WTC11 (cell line): ENCODE measurements around the gene NEAT1. TPM values are rescaled to one million over a fixed set of nuclear protein-coding genes. Genes with fewer than 3 reads are reported as not detected.

Source experiments
- ATAC-seq: fragments of 200-7000 bp; cut with Tn5 transposase; 2 replicates; pipeline ENCODE4 v1.10.0; 2021; ENCODE audit warnings: mild to moderate bottlenecking, moderate library complexity
- CTCF ChIA-PET: fragments of 300-600 bp; sonication (Branson Sonifier 250); formaldehyde crosslinking; loops from one replicate; lab custom pipeline; 2021; ENCODE audit warnings: antibody characterized with exemption; lab: Charles Lee
- POLR2A ChIA-PET: fragments of 350-600 bp; sonication (Branson Sonifier 250); formaldehyde crosslinking; loops from one replicate; lab custom pipeline; 2021; ENCODE audit warnings: antibody characterized with exemption; lab: Charles Lee
- DNase-seq: peaks from one replicate; pipeline ENCODE4 v3.0.0; 2021; ENCODE audit warnings: low spot score
- H3K27ac Mint-ChIP-seq: 2 replicates; pipeline ENCODE4 v1.8.0; 2021; ENCODE audit warnings: mixed read lengths
- H3K27me3 Mint-ChIP-seq: 2 replicates; pipeline ENCODE4 v1.8.0; 2021; ENCODE audit warnings: low read depth, mild to moderate bottlenecking, moderate library complexity, mixed read lengths
- H3K36me3 Mint-ChIP-seq: 2 replicates; pipeline ENCODE4 v1.8.0; 2021; ENCODE audit warnings: mixed read lengths
- H3K4me1 Mint-ChIP-seq: 2 replicates; pipeline ENCODE4 v1.8.0; 2022; ENCODE audit warnings: mixed read lengths
- H3K4me3 Mint-ChIP-seq: 2 replicates; pipeline ENCODE4 v1.8.0; 2021; ENCODE audit warnings: mild to moderate bottlenecking, moderate library complexity, mixed read lengths
- H3K9me3 Mint-ChIP-seq: 2 replicates; pipeline ENCODE4 v1.8.0; 2021; ENCODE audit warnings: mixed read lengths
- AR ChIP-seq: fragments of 250-450 bp; sonication (Bioruptor Pico); IDR thresholded peaks from 2 replicates; pipeline ENCODE4 v1.9.0; 2021; ENCODE audit warnings: mild to moderate bottlenecking
- ATF6 ChIP-seq: sonication (generic); formaldehyde crosslinking; IDR thresholded peaks from 2 replicates; pipeline ENCODE4 v1.8.1; 2023; ENCODE audit warnings: mild to moderate bottlenecking, missing genetic modification reagents
- CBFB ChIP-seq: sonication (generic); formaldehyde crosslinking; IDR thresholded peaks from 2 replicates; pipeline ENCODE4 v1.8.1; 2022; ENCODE audit warnings: mild to moderate bottlenecking, low read depth, missing genetic modification reagents
- FOXK1 ChIP-seq: sonication (generic); formaldehyde crosslinking; IDR thresholded peaks from 2 replicates; pipeline ENCODE4 v1.8.0; 2022; ENCODE audit warnings: mild to moderate bottlenecking, moderate library complexity, missing genetic modification reagents
- FOXP1 ChIP-seq: sonication (generic); formaldehyde crosslinking; IDR thresholded peaks from 2 replicates; pipeline ENCODE4 v1.8.0; 2022; ENCODE audit warnings: missing genetic modification reagents, mild to moderate bottlenecking, moderate library complexity, borderline replicate concordance
- GABPB1 ChIP-seq: sonication (generic); formaldehyde crosslinking; IDR thresholded peaks from 2 replicates; pipeline ENCODE4 v1.8.1; 2023; ENCODE audit warnings: mild to moderate bottlenecking, missing genetic modification reagents
- PRDM15 ChIP-seq: sonication (generic); formaldehyde crosslinking; IDR thresholded peaks from 2 replicates; pipeline ENCODE4 v1.8.0; 2022; ENCODE audit warnings: missing genetic modification reagents
- RELA ChIP-seq: sonication (generic); formaldehyde crosslinking; IDR thresholded peaks from 2 replicates; pipeline ENCODE4 v1.8.1; 2022; ENCODE audit warnings: missing genetic modification reagents, mild to moderate bottlenecking, borderline replicate concordance
- SP1 ChIP-seq: sonication (generic); formaldehyde crosslinking; conservative IDR thresholded peaks from 2 replicates; pipeline ENCODE4 v1.8.1; 2022; ENCODE audit warnings: missing genetic modification reagents
- TCF7 ChIP-seq: sonication (generic); formaldehyde crosslinking; IDR thresholded peaks from 2 replicates; pipeline ENCODE4 v1.8.0; 2022; ENCODE audit warnings: mild to moderate bottlenecking, low read depth, missing genetic modification reagents, moderate library complexity
- ZNF232 ChIP-seq: sonication (generic); formaldehyde crosslinking; IDR thresholded peaks from 2 replicates; pipeline ENCODE4 v1.8.0; 2022; ENCODE audit warnings: mild to moderate bottlenecking, missing genetic modification reagents
- ZNF263 ChIP-seq: sonication (generic); formaldehyde crosslinking; IDR thresholded peaks from 2 replicates; pipeline ENCODE4 v1.8.1; 2022; ENCODE audit warnings: low read depth, mild to moderate bottlenecking, moderate library complexity, missing genetic modification reagents
- ZNF317 ChIP-seq: sonication (generic); formaldehyde crosslinking; IDR thresholded peaks from 2 replicates; pipeline ENCODE4 v1.8.1; 2023; ENCODE audit warnings: low read depth, mild to moderate bottlenecking, moderate library complexity, missing genetic modification reagents, borderline replicate concordance
- ZNF423 ChIP-seq: fragments of 250-450 bp; sonication (Bioruptor Pico); IDR thresholded peaks from 2 replicates; pipeline ENCODE4 v2.1.2; 2022; ENCODE audit warnings: mild to moderate bottlenecking, moderate library complexity
- total RNA-seq: library from RNA; stranded (reverse); gene quantifications from 3 replicates; pipeline ENCODE4 v1.2.3, GENCODE V29; 2021

Gene NEAT1
- total RNA-seq, 1 experiment from 2014 or later = 38.1 TPM

- TF ChIP-seq ATF6 = no peak
- TF ChIP-seq ZNF317 (CRISPR knock-in tag) = no peak
- TF ChIP-seq ZNF263 (CRISPR knock-in tag) = no peak
Observed at GRCh38 chr11:65381716-65382032, 40.9 kb upstream of the NEAT1 start (continued).

- Mint-ChIP-seq H3K27ac (peak within 1 kb of the TSS; percentile 86), H3K4me1 (peaks cover 25% of the 10 kb centered on the region)
- DNase-seq = peak; percentile 64
- TF ChIP-seq TCF7 (CRISPR knock-in tag) (no peak), SP1 (CRISPR knock-in tag) (peak; percentile 69), FOXP1 (CRISPR knock-in tag) (0 out of 2 replicates have a peak, but pooled peaks have one; percentile 42), RELA (CRISPR knock-in tag) (no peak), FOXK1 (CRISPR knock-in tag) (peak; percentile 30; the same call in 1 of the 2 replicates), ZNF423 (peak; percentile 66), ZNF232 (CRISPR knock-in tag) (no peak), CBFB (no peak), PRDM15 (CRISPR knock-in tag) (no peak), AR (CRISPR knock-in tag) (no peak), GABPB1 (CRISPR knock-in tag) (peak; percentile 72)
- TF ChIP-seq, all 79 proteins: peak for 5
- Mint-ChIP-seq H3K9me3 (no peaks in the 10 kb centered on the region), H3K27me3 (no peaks in the 10 kb centered on the region; the same call in 1 of the 2 replicates), H3K4me3 (peak within 1 kb of the TSS; percentile 36; the same call in 1 of the 2 replicates), H3K36me3 (no peaks in the 10 kb centered on the region)
- ChIA-PET POLR2A (interaction anchor here (0.6 kb wide), 1 partner anchor 128 kb away, joined by 3 read pairs; no protein-coding TSS in a partner anchor), CTCF (interaction anchor here (0.6 to 3.5 kb wide), 6 partner anchors 16 to 159 kb away, joined by 3 to 8 read pairs (median 4); no protein-coding TSS in a partner anchor)
- peak; percentile 57 for ATAC-seq
Observed at GRCh38 chr11:65382033-65382803, 40.4 kb upstream of the NEAT1 start, which contains the start of gene SLC25A45. SLC25A45 (minus strand) TSS chr11:65382646; CDS start chr11:65381951, 695 bp downstream.
